NCI-H2196 (cell line): ENCODE results near the gene LRRC56.

ENCODE experiments used
- DNase-seq: peaks from one replicate; lab custom pipeline; 2025; ENCODE audit not compliant: unreplicated experiment; lab: John Stamatoyannopoulos, UW

LRRC56 gene

GRCh38 chr11:557328-558132, 20.2 kb downstream of the LRRC56 start:
- DNase-seq, result no peak

- DNase-seq, result no peak
These were observed 21.2 kb downstream of the LRRC56 start for GRCh38 chr11:558503-558902.

GRCh38 chr11:559020-559620, 21.8 kb downstream of the LRRC56 start:
- DNase-seq, result no peak

- DNase-seq, result no peak
These were observed 22.5 kb downstream of the LRRC56 start for GRCh38 chr11:559712-560304.

- DNase-seq, result peak; percentile 94
These were observed 23.2 kb downstream of the LRRC56 start, which contains the start of the genes LMNTD2 and RASSF7 for GRCh38 chr11:560305-561147. Gene LMNTD2, minus strand, starts transcription at chr11:560738. Its CDS starts 22 bp downstream, at chr11:560716. Gene RASSF7, plus strand, starts transcription at chr11:560970. Its CDS starts 799 bp downstream, at chr11:561769.

- DNase-seq, result peak; percentile 61
These were observed 24.0 kb downstream of the LRRC56 start for GRCh38 chr11:561148-562003.

- no peak for DNase-seq
These were observed 24.8 kb downstream of the LRRC56 start for GRCh38 chr11:562046-562645.

- DNase-seq, result no peak
These were observed 25.9 kb downstream of the LRRC56 start for GRCh38 chr11:563066-563811.

GRCh38 chr11:563812-564578, 26.7 kb downstream of the LRRC56 start:
- DNase-seq, result no peak

- DNase-seq, result no peak
These were observed 28.7 kb downstream of the LRRC56 start for GRCh38 chr11:565921-566509.

GRCh38 chr11:567011-567628, 29.8 kb downstream of the LRRC56 start:
- no peak for DNase-seq

- no peak for DNase-seq
These were observed 30.4 kb downstream of the LRRC56 start for GRCh38 chr11:567629-568292.

- DNase-seq, result peak; percentile 98
These were observed 31.2 kb downstream of the LRRC56 start for GRCh38 chr11:568306-569157.

GRCh38 chr11:569158-569885, 32.0 kb downstream of the LRRC56 start:
- no peak for DNase-seq

GRCh38 chr11:571802-572185, 34.5 kb downstream of the LRRC56 start:
- DNase-seq, result no peak
